SK-N-SH (cell line): ENCODE data around the gene GMEB1. TPM values are rescaled to one million over a fixed set of nuclear protein-coding genes. Genes with fewer than 3 reads are reported as not detected.
"Not testable (repeated sequence)": the region's sequence is repeated elsewhere in the genome, so short reads cannot be mapped to it uniquely, and the experiment has no call there.

Source experiments
- CTCF ChIA-PET: fragments of 300-600, 350-600 bp; formaldehyde crosslinking; extraction: SDS; loops from one replicate; lab custom pipeline; 2021; lab: Yijun Ruan, JAX
- POLR2A ChIA-PET: fragments of 350-600 bp; sonication (Branson Sonifier 250); formaldehyde crosslinking; extraction: SDS; loops from one replicate; lab custom pipeline; 2020; ENCODE audit warnings: antibody characterized with exemption, inconsistent platforms; lab: Yijun Ruan, JAX
- DNase-seq: peaks from one replicate; pipeline ENCODE4 v3.0.0; 2012
- H2AFZ ChIP-seq: fragments of 200-600 bp; sonication (generic); 2 replicates; pipeline ENCODE4 v1.8.1; 2016; ENCODE audit warnings: antibody characterized with exemption, mild to moderate bottlenecking, low read depth
- H3F3A ChIP-seq: fragments of 200-600 bp; sonication (generic); replicated peaks from 2 replicates; pipeline ENCODE3; 2016; ENCODE audit warnings: antibody characterized with exemption, mild to moderate bottlenecking; ENCODE audit not compliant: insufficient read depth
- H3K27ac ChIP-seq, 2 experiments: fragments of 200-500 bp in 1 of 2; fragments of 200-600 bp in 1 of 2; sonication (Bioruptor generic) in 1 of 2; sonication (generic), shearing (Covaris generic) in 1 of 2; 2 replicates each; pipeline versions ENCODE4 v1.5.1 to v1.6.1; 2014 to 2016; ENCODE audit warnings: low read depth in 2 of 2, inconsistent platforms in 1 of 2, low read length in 1 of 2, mild to moderate bottlenecking in 1 of 2, mixed read lengths in 1 of 2
- H3K27me3 ChIP-seq: fragments of 200-600 bp; sonication (generic), shearing (Covaris generic); 2 replicates; pipeline ENCODE4 v1.6.1; 2016; ENCODE audit warnings: mixed run types; ENCODE audit not compliant: insufficient read depth
- H3K36me3 ChIP-seq, 2 experiments: fragments of 200-500 bp in 1 of 2; fragments of 200-600 bp in 1 of 2; sonication (Bioruptor generic) in 1 of 2; sonication (generic) in 1 of 2; replicated peaks in 1 of 2; 2 replicates each; pipeline versions ENCODE3 to v1.5.1; 2014 to 2016; ENCODE audit warnings: low read length in 1 of 2, mild to moderate bottlenecking in 1 of 2; ENCODE audit not compliant: insufficient read depth in 2 of 2, control insufficient read depth in 1 of 2
- H3K4me1 ChIP-seq, 2 experiments: fragments of 200-500 bp in 1 of 2; fragments of 200-600 bp in 1 of 2; sonication (Bioruptor generic) in 1 of 2; sonication (generic), shearing (Covaris generic) in 1 of 2; 2 replicates each; pipeline versions ENCODE4 v1.5.1 to v1.6.1; 2014 to 2016; ENCODE audit warnings: low read depth in 1 of 2, low read length in 1 of 2, mixed run types in 1 of 2; ENCODE audit not compliant: insufficient read depth in 2 of 2, control insufficient read depth in 1 of 2
- H3K4me2 ChIP-seq: fragments of 200-600 bp; sonication (generic), shearing (Covaris generic); 2 replicates; pipeline ENCODE4 v1.6.1; 2017; ENCODE audit warnings: mixed run types
- H3K4me3 ChIP-seq, 2 experiments: fragments of 200-500 bp in 1 of 2; fragments of 200-600 bp in 1 of 2; sonication (Bioruptor generic) in 1 of 2; sonication (generic), shearing (Covaris generic) in 1 of 2; 2 replicates each; pipeline versions ENCODE4 v1.5.1 to v1.8.1; 2014 to 2016; ENCODE audit warnings: low read depth in 2 of 2, inconsistent platforms in 1 of 2, low read length in 1 of 2, mild to moderate bottlenecking in 1 of 2, mixed read lengths in 1 of 2, moderate library complexity in 1 of 2
- H3K79me2 ChIP-seq: fragments of 200-600 bp; sonication (generic); 2 replicates; pipeline ENCODE4 v1.8.1; 2017; ENCODE audit warnings: mild to moderate bottlenecking; ENCODE audit not compliant: insufficient read depth
- H3K9ac ChIP-seq: fragments of 200-600 bp; sonication (generic); 2 replicates; pipeline ENCODE4 v1.6.1; 2017; ENCODE audit warnings: mixed run types
- H3K9me2 ChIP-seq: fragments of 200-600 bp; sonication (generic); 2 replicates; pipeline ENCODE4 v1.6.1; 2017; ENCODE audit warnings: mixed run types
- H3K9me3 ChIP-seq: fragments of 200-600 bp; sonication (generic); 2 replicates; pipeline ENCODE4 v1.6.1; 2017; ENCODE audit warnings: mixed run types, mild to moderate bottlenecking, moderate library complexity
- H4K20me1 ChIP-seq: fragments of 200-600 bp; sonication (generic); 2 replicates; pipeline ENCODE4 v1.6.1; 2017; ENCODE audit warnings: mild to moderate bottlenecking, mixed run types; ENCODE audit not compliant: insufficient read depth
- FOXM1 ChIP-seq: IDR thresholded peaks from 2 replicates; pipeline ENCODE4 v1.4.0; 2012; ENCODE audit warnings: low read depth, mild to moderate bottlenecking
- MEF2A ChIP-seq: IDR thresholded peaks from 2 replicates; pipeline ENCODE4 v1.4.0; 2012; ENCODE audit warnings: low read depth, borderline replicate concordance
- RAD21 ChIP-seq: IDR thresholded peaks from 2 replicates; pipeline ENCODE4 v1.6.1; 2012; ENCODE audit warnings: mild to moderate bottlenecking, low read length
- SMC3 ChIP-seq: IDR thresholded peaks from 2 replicates; pipeline ENCODE4 v1.6.1; 2012; ENCODE audit warnings: low read depth, low read length, improper control_type of control experiment
- TCF12 ChIP-seq: IDR thresholded peaks from 2 replicates; pipeline ENCODE4 v1.4.0; 2012
- USF1 ChIP-seq: IDR thresholded peaks from 2 replicates; pipeline ENCODE4 v1.4.0; 2012; ENCODE audit warnings: low read depth, borderline replicate concordance
- WGBS: methylation state at CpG from one replicate; pipeline ENCODE4 v1.1.6; 2017; ENCODE audit warnings: low lambda C conversion rate; 5-methylcytosine and 5-hydroxymethylcytosine counted together
- polyA plus RNA-seq, 3 experiments: library from polyadenylated mRNA; depleted of rRNA; stranded (reverse); fragments of >200 nt; gene quantifications; 2 replicates each; pipeline ENCODE4 v1.2.3, GENCODE V29; 2012
- TF ChIP-seq, protein P1 (sequence below): fragments of 200-600 bp; sonication (generic); IDR thresholded peaks from 2 replicates; pipeline ENCODE4 v1.6.1; 2017; ENCODE audit warnings: antibody characterized with exemption, mild to moderate bottlenecking, moderate library complexity
- TF ChIP-seq, protein P2 (sequence below): IDR thresholded peaks from 2 replicates; pipeline ENCODE4 v1.4.0; 2012; ENCODE audit warnings: low read depth, borderline replicate concordance

The GMEB1 gene
- polyA plus RNA-seq, 1 of the 3 experiments (the other 2 are of a cell fraction) = 3.6 TPM

- WGBS = 87% methylated on average over 3 of the region's 3 CpGs
- H3K4me2 ChIP-seq, H3K9me3 ChIP-seq, CTCF ChIA-PET, H3K4me1 ChIP-seq, H2AFZ ChIP-seq, H3K36me3 ChIP-seq, H3K9ac ChIP-seq, H4K20me1 ChIP-seq, DNase-seq, POLR2A ChIA-PET: not testable (repeated sequence)
- peaks cover 11% of the 10 kb centered on the region for H3F3A ChIP-seq
- TF ChIP-seq RAD21 (peak; percentile 39), SMC3 (0 out of 2 replicates have a peak, but pooled peaks have one; percentile 18)
- TF ChIP-seq, protein P1, sequence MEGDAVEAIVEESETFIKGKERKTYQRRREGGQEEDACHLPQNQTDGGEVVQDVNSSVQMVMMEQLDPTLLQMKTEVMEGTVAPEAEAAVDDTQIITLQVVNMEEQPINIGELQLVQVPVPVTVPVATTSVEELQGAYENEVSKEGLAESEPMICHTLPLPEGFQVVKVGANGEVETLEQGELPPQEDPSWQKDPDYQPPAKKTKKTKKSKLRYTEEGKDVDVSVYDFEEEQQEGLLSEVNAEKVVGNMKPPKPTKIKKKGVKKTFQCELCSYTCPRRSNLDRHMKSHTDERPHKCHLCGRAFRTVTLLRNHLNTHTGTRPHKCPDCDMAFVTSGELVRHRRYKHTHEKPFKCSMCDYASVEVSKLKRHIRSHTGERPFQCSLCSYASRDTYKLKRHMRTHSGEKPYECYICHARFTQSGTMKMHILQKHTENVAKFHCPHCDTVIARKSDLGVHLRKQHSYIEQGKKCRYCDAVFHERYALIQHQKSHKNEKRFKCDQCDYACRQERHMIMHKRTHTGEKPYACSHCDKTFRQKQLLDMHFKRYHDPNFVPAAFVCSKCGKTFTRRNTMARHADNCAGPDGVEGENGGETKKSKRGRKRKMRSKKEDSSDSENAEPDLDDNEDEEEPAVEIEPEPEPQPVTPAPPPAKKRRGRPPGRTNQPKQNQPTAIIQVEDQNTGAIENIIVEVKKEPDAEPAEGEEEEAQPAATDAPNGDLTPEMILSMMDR = peak; percentile 42
- TF ChIP-seq, all 33 proteins: peak for 3; not testable (repeated sequence) for 30
- not testable (repeated sequence) for H3K27me3 ChIP-seq, H3K9me2 ChIP-seq, H3K4me3 ChIP-seq, H3K79me2 ChIP-seq, H3K27ac ChIP-seq
Measured at GRCh38 chr1:28653870-28654269, 14.7 kb upstream of the GMEB1 start.

DNA sequence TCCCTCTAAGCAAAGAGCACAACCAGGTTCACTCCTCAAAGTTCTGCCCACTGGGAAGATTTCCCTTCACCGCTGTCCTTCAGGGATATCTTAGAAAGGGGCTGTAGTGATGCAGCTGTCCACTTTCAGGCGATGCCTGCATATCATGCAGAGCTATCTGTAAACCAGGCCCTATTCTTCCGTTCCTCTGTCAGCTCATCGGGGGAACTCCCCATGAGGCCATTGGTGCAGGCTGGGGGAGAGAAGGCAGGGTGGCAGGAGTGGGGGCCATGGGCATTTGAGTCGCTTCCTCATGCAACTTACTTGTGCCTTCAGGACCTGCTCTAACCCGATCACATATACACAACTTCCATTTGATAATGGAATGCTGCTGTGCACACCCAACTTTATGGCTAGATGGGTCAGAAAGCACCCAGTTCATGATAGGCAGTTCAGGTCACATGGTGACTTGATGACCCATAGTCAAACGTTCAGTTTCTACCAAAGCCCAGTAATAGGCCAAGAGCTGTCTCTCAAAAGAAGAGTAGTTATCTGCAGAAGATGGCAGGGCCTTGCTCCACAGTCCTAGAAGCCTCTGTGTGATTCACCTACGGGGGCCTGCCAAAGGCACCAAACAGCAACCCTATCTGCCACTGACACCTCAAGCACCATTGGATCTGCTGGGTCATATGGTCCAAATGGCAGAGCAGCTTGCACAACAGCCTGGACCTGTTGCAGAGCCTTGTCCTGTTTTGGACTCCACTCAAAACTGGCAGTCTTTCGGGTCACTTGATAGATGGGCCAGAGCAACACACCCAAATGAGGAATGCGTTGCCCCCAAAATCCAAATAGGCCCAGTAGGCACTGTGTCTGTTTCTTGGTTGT, 12.9 kb upstream of the GMEB1 start:
- H3K79me2 ChIP-seq, H3K9me2 ChIP-seq, H3K4me3 ChIP-seq, H3K27me3 ChIP-seq, H2AFZ ChIP-seq, H3K27ac ChIP-seq, H3K9me3 ChIP-seq, H4K20me1 ChIP-seq, H3K36me3 ChIP-seq, H3F3A ChIP-seq, H3K4me2 ChIP-seq, H3K9ac ChIP-seq, H3K4me1 ChIP-seq, DNase-seq: not testable (repeated sequence)
- CTCF ChIA-PET = interaction anchor here (1.4 kb wide), 1 partner anchor 14 kb away, joined by 4 read pairs; no protein-coding TSS in a partner anchor
- WGBS = 85% methylated on average over 5 of the region's 10 CpGs
- POLR2A ChIA-PET = interaction anchor here (0.6 kb wide), 1 partner anchor 12 kb away, joined by 3 read pairs; no protein-coding TSS in a partner anchor

- Histone ChIP-seq H3K27me3 (no peaks in the 10 kb centered on the region), H3K9me2 (no peaks in the 10 kb centered on the region), H3K9ac (no peak overlapping the region), H4K20me1 (no peaks in the 10 kb centered on the region), H3K27ac (no peak overlapping the region), H2AFZ (no peak overlapping the region), H3K36me3 (no peaks in the 10 kb centered on the region), H3K4me1 (no peaks in the 10 kb centered on the region), H3K4me2 (no peak overlapping the region), H3F3A (no peaks in the 10 kb centered on the region), H3K9me3 (no peaks in the 10 kb centered on the region), H3K79me2 (no peaks in the 10 kb centered on the region), H3K4me3 (no peak overlapping the region)
- ChIA-PET CTCF (interaction anchor here (1.1 to 1.4 kb wide), 2 partner anchors 12 to 13 kb away, joined by 3 to 4 read pairs; no protein-coding TSS in a partner anchor), POLR2A (interaction anchor here (0.6 to 1.4 kb wide), 2 partner anchors 8 to 12 kb away, joined by 3 to 4 read pairs; partner anchors contain the start of gene RNU11)
- 80% methylated on average over 6 of the region's 6 CpGs for WGBS
- no peak for DNase-seq
- no peak for TF ChIP-seq FOXM1
- TF ChIP-seq USF1 = no peak
- TF ChIP-seq SMC3 = no peak
- TF ChIP-seq, protein P1 = no peak
- TF ChIP-seq, protein P2, sequence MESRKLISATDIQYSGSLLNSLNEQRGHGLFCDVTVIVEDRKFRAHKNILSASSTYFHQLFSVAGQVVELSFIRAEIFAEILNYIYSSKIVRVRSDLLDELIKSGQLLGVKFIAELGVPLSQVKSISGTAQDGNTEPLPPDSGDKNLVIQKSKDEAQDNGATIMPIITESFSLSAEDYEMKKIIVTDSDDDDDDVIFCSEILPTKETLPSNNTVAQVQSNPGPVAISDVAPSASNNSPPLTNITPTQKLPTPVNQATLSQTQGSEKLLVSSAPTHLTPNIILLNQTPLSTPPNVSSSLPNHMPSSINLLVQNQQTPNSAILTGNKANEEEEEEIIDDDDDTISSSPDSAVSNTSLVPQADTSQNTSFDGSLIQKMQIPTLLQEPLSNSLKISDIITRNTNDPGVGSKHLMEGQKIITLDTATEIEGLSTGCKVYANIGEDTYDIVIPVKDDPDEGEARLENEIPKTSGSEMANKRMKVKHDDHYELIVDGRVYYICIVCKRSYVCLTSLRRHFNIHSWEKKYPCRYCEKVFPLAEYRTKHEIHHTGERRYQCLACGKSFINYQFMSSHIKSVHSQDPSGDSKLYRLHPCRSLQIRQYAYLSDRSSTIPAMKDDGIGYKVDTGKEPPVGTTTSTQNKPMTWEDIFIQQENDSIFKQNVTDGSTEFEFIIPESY = no peak
- TF ChIP-seq TCF12 = no peak
- TF ChIP-seq MEF2A = no peak
- TF ChIP-seq RAD21 = no peak
Measured at GRCh38 chr1:28656335-28656734, 12.2 kb upstream of the GMEB1 start.
